Astrocyte of the cerebellum (primary cell): ENCODE data around the gene PIGR.

Experiments used
- DNase-seq: peaks from one replicate; pipeline ENCODE4 v3.0.0-alpha.2; 2011; ENCODE audit warnings: low read depth
- H3K4me3 ChIP-seq: 2 replicates; pipeline ENCODE4 v1.5.1; 2011; ENCODE audit warnings: mild to moderate bottlenecking, low read depth, low read length, moderate library complexity
- CTCF ChIP-seq: IDR thresholded peaks from 2 replicates; pipeline ENCODE4 v1.5.1; 2012; ENCODE audit warnings: low read length, low read depth, moderate library complexity, mild to moderate bottlenecking; ENCODE audit errors: missing control alignments
- in situ Hi-C: cut with HindIII; loops from 2 replicates; pipeline ENCODE4 v1.10.0; 2017; ENCODE audit warnings: low sequenced_read_pairs

The PIGR gene

DNA sequence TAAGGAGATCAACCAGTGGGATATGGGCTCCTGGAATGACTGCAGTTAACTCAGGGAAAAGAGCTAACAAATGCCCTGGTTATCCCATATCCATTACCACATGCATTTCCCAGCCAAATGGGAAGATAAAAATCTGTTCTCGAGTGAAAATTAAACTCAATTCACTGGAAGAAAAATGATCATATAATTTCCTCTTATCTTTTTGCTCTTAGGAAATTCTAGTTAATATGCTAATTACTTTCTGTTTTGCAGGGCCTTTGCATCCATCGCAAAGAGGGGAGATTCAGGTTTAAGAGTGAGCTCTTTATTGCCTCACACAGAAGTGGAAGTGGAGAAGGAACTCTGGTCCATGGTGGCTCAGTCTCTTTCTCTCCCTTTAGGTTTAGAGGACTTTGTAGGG is 52.9 kb downstream of the PIGR start:
- no peak overlapping the region for H3K4me3 ChIP-seq
- in situ Hi-C loops: no loop called here
- DNase-seq: no peak
- no peak for TF ChIP-seq CTCF

- DNase-seq: no peak
- no peak overlapping the region for H3K4me3 ChIP-seq
- in situ Hi-C loops: no loop called here
- no peak for TF ChIP-seq CTCF
Observed at GRCh38 chr1:206892351-206892984, 53.8 kb downstream of the PIGR start.

GRCh38 chr1:206891412-206891811 is 54.9 kb downstream of the PIGR start:
- TF ChIP-seq CTCF: no peak
- in situ Hi-C loops: no loop called here
- H3K4me3 ChIP-seq: no peak overlapping the region
- DNase-seq: no peak

DNA sequence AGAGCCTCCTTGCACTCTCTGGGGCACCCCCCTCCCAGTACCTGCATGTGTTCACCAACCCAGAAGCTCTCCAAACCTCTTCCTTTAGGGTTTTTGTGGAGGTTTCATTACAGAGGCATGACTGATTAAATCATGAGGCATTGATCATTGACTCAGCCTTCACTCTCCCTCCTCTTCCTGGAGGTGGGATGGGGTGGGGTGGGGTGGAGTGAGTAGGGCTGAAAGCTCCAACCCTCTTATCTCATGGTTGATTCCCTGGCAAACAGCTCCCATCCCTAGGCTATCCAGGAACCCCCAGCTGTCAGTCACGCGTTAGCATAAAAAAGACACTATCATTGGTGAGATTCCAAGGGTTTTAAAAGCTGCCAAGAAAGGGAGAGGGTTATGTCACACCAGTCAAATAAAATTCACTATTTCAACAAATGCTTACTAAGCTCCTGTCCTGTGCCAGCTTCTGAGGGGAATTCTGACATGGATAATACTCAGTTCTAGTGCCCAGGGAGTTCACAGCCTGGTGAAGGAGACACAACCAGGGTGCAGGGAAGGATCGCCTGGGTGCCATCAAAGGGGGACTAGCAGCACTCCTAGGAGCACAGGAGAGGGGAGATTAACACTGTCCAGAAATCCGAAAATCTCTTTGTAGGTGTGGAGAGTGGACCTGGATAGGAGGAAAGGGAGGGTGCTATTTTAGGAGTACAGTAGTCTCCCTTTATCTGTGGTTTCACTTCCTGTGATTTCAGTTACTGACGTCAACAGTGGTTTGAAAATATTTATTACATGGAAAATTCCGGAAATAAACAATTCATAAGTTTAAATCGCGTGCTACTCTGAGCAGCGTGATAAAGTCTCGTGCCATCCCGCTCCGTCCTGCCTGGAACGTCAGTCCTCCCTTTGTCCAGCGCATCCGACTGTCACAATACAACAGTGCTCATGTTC is 55.9 kb downstream of the PIGR start:
- no peak overlapping the region for H3K4me3 ChIP-seq
- TF ChIP-seq CTCF: no peak
- in situ Hi-C loops: no loop called here
- DNase-seq: no peak

GRCh38 chr1:206887701-206888100 is 58.6 kb downstream of the PIGR start:
- no peak for DNase-seq
- no peak overlapping the region for H3K4me3 ChIP-seq
- TF ChIP-seq CTCF: no peak
- in situ Hi-C loops: no loop called here

DNA sequence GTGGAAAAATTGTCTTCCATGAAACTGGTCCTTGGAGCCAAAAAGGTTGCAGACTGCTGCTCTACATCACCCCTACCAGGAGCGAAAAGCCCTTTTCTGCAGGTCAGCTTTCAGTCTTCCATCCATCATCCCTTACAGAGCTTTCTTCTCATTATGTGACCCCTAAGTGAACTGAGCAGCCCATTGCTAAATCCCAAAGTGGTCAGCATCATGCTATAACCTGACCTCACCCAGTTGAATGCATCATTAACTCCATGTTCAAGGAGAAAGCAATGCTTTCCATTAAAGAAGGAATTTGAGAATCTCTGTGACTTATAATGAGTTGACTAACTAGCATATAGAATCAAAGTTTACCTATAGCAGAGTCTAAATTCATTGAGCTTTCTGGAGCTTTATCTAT is 59.4 kb downstream of the PIGR start:
- in situ Hi-C loops: no loop called here
- H3K4me3 ChIP-seq: no peak overlapping the region
- no peak for TF ChIP-seq CTCF
- no peak for DNase-seq
